Spleen (tissue), 11 donors: Measurements from ENCODE around the gene NR2F6. TPM values are rescaled to one million over a fixed set of nuclear protein-coding genes. Genes with fewer than 3 reads are reported as not detected.

Experiments used
- DNase-seq: peaks from one replicate; pipeline ENCODE4 v3.0.0-alpha.2; 2020
- H3K27ac ChIP-seq, 8 donors: fragments of 200-600 bp; sonication (generic) in 7 of 8; 1 replicate in 4 of 8; 2 replicates in 4 of 8; pipeline versions ENCODE4 v1.5.0 to v1.8.0; 2016 to 2021; ENCODE audit warnings: inconsistent platforms in 4 of 8, mild to moderate bottlenecking in 4 of 8, moderate library complexity in 1 of 8
- H3K27me3 ChIP-seq, 7 donors: fragments of 200-600 bp; sonication (generic) in 6 of 7; replicated peaks in 1 of 7; 1 replicate in 4 of 7; 2 replicates in 3 of 7; pipeline versions ENCODE4 v1.5.0 to v1.8.0; 2016 to 2021; ENCODE audit warnings: inconsistent platforms in 3 of 7, mild to moderate bottlenecking in 1 of 7
- H3K36me3 ChIP-seq, 6 donors: fragments of 200-600 bp; sonication (generic) in 5 of 6; 1 replicate in 4 of 6; 2 replicates in 2 of 6; pipeline versions ENCODE4 v1.5.0 to v1.8.0; 2016 to 2021; ENCODE audit warnings: inconsistent platforms in 2 of 6
- H3K4me1 ChIP-seq, 6 donors: fragments of 200-600 bp; sonication (generic) in 5 of 6; 1 replicate in 3 of 6; 2 replicates in 3 of 6; pipeline versions ENCODE4 v1.5.0 to v1.8.0; 2016 to 2021; ENCODE audit warnings: inconsistent platforms in 3 of 6
- H3K4me3 ChIP-seq, 8 donors: fragments of 200-600 bp; sonication (generic) in 7 of 8; 1 replicate in 4 of 8; 2 replicates in 4 of 8; pipeline versions ENCODE4 v1.5.0 to v1.8.0; 2016 to 2021; ENCODE audit warnings: inconsistent platforms in 4 of 8, mild to moderate bottlenecking in 4 of 8, moderate library complexity in 2 of 8
- H3K9me3 ChIP-seq, 8 donors: fragments of 200-600 bp; sonication (generic) in 7 of 8; 1 replicate in 4 of 8; 2 replicates in 4 of 8; pipeline versions ENCODE4 v1.5.0 to v1.8.0; 2016 to 2021; ENCODE audit warnings: inconsistent platforms in 4 of 8
- POLR2A ChIP-seq, 3 donors: fragments of 450-650 bp; IDR thresholded peaks; one replicate each; pipeline ENCODE4 v1.5.1; 2017; ENCODE audit warnings: antibody characterized with exemption in 3 of 3, mild to moderate bottlenecking in 1 of 3
- POLR2AphosphoS5 ChIP-seq, 3 donors: sonication (generic); formaldehyde crosslinking; IDR thresholded peaks; one replicate each; pipeline ENCODE4 v1.5.1; 2017; ENCODE audit warnings: antibody characterized with exemption in 3 of 3
- WGBS, 5 donors: extraction: QIAGEN DNeasy Blood & Tissue Kit in 3 of 5; methylation state at CpG; one replicate each; pipeline versions ENCODE4 v1.1.5 to v1.1.7; 2013 to 2018; 5-methylcytosine and 5-hydroxymethylcytosine counted together
- intact Hi-C: fragments of 100-400 bp; cut with DNase I; formaldehyde crosslinking; loops from one replicate; pipeline ENCODE4 v1.15.0; 2023; ENCODE audit warnings: low total_unique reads
- polyA plus RNA-seq, 3 donors: library from polyadenylated mRNA; stranded (reverse); fragments of 200-250 nt; gene quantifications; one replicate each; pipeline ENCODE4 v1.2.1, GENCODE V29; 2013
- total RNA-seq, 7 donors: library from RNA; depleted of rRNA in 3 of 7; stranded (reverse); fragments of >200 nt in 3 of 7; fragmentation: NEBNext Ultra II Directional in 4 of 7; extraction: Animal tissue kit (Norgen Biotek cat#: 25700) in 4 of 7; gene quantifications; one replicate each; pipeline versions ENCODE4 v1.1.0 to v1.2.1, GENCODE V29; 2016 to 2021
- TF ChIP-seq, protein P1 (sequence below), 11 experiments: fragments of 200-600 bp in 7 of 11; fragments of 450-650 bp in 4 of 11; sonication (generic) in 4 of 11; IDR thresholded peaks in 8 of 11; conservative IDR thresholded peaks in 3 of 11; 1 replicate in 7 of 11; 2 replicates in 4 of 11; pipeline versions ENCODE4 v1.4.0 to v1.8.0; 2016 to 2021; ENCODE audit warnings: antibody characterized with exemption in 11 of 11, inconsistent platforms in 4 of 11, mild to moderate bottlenecking in 1 of 11
- donor health status: healthy with polysubstance abuse.
- donor health status: DM: no; HTN: no; CAD: no; lungs with moderate emphysema.
- donor health status: DM: no; HTN: no; CAD: no.
- donor health status: Bipolar disorder and iron deficiency.
- donor health status: healthy.
- donor health status: DM: no; HTN: no; CAD: no.
- donor health status: DM: yes; HTN: yes; CAD: no.

The NR2F6 gene
- total and polyA plus RNA-seq, 10 donors: 6.6 to 15.0 (median 13.0) TPM

DNA sequence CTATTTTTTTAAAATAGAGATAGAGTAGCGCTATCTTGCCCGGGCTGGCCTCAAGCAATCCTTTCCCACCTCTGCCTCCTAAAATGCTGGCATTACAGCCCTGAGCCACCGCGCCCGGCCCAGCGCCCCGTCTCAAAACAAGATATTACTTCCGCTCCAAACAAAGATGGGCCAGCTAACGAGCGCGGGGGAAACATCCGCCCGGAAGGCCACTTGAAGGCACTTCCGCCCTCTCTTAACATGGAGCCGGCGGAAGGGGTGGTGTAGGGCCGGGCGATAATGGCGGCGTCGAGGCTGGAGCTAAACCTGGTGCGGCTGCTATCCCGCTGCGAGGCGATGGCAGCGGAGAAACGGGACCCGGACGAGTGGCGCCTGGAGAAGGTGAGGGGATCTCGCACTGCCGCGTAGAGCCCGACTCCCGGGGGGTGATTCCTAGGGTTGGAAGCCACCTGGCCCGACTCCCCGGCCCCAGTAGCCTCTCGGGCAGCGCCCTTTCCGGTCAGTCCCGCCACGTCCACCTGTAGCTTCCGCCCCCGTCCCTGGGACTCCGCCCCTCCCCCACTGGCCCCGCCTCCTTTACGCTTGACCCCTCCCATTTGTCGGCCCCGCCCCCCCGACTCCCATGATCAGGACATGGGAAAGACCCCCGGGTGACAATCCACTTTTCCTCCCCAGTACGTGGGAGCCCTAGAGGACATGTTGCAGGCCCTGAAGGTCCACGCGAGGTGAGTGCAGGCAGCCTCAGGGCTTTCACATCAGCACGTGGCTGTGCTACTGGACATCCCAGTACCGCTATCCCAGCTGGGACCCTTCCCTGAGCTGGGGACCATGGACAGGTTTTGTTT is 30.4 kb downstream of the NR2F6 start, which contains the start of gene USE1:
TSS of gene USE1 (plus strand) at position 231 of the 845 bp plus-strand sequence. CDS start at position 280, 49 bp downstream.
- H3K27ac ChIP-seq: peak within 1 kb of the TSS; percentile 86 to 98 (median 96)
- no peaks in the 10 kb centered on the region for H3K27me3 ChIP-seq
- WGBS, 5 donors: 3 to 8% (median 5%) methylated on average over 26 to 56 of the region's 56 CpGs

DNA sequence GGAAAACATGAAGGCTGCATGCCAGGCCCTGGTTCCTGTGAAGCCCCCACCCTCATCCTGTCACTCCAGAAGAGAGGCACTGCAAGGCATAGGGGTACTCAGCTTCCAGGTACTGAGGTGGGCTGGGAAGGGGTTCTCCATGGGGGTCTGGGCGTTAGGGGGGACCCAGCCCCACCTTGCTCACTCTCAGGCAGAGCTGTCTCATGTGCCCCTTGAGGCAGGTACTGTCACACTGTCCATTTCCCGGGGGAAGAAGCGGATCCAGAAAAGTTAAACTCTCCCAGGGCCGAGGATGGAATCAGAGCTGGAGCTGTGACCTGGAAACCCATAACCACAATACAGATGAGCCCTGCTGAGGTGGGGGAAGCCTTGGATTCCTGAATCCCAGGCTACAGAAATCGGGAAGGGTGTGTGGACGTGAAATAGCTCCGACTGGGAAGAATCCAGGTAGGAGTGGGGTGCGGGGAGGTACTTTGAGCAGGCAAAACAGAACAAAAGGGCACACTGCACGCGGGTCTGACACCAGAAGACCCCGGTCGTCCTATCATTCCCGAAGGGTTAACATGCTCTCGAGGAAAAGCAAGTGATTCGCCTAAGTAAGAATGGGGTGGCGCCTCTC is 31.1 kb downstream of the NR2F6 start:
- Histone ChIP-seq H3K36me3 (peaks cover 0 to 81% (median 59%) of the 10 kb centered on the region in 6 donors), H3K4me1 (peaks cover 4 to 24% (median 19%) of the 10 kb centered on the region in 6 donors), H3K9me3 (no peaks in the 10 kb centered on the region), H3K27ac (peak overlapping the region; percentile 86 to 98 (median 96)), H3K4me3 (peak overlapping the region; percentile 58 to 83 (median 64)), H3K27me3 (no peaks in the 10 kb centered on the region)
- no peak for TF ChIP-seq POLR2A (IDR thresholded peaks at IDR 0.05)
- TF ChIP-seq POLR2AphosphoS5 (IDR thresholded peaks at IDR 0.05): no peak
- TF ChIP-seq, protein P1, sequence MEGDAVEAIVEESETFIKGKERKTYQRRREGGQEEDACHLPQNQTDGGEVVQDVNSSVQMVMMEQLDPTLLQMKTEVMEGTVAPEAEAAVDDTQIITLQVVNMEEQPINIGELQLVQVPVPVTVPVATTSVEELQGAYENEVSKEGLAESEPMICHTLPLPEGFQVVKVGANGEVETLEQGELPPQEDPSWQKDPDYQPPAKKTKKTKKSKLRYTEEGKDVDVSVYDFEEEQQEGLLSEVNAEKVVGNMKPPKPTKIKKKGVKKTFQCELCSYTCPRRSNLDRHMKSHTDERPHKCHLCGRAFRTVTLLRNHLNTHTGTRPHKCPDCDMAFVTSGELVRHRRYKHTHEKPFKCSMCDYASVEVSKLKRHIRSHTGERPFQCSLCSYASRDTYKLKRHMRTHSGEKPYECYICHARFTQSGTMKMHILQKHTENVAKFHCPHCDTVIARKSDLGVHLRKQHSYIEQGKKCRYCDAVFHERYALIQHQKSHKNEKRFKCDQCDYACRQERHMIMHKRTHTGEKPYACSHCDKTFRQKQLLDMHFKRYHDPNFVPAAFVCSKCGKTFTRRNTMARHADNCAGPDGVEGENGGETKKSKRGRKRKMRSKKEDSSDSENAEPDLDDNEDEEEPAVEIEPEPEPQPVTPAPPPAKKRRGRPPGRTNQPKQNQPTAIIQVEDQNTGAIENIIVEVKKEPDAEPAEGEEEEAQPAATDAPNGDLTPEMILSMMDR (IDR thresholded peaks at IDR 0.05 in 8 of 11, conservative IDR thresholded peaks at IDR 0.05 in 3 of 11): peak in 1 of 11 experiments; percentile 20
- intact Hi-C loops: no loop called here
- WGBS, 5 donors: 27 to 37% (median 36%) methylated on average over 15 to 16 of the region's 16 CpGs
- DNase-seq: peak; percentile 75

More for the DNA sequence above, 30.4 kb downstream of the NR2F6 start, which contains the start of gene USE1:
- peak; percentile 97 for DNase-seq
- Histone ChIP-seq H3K9me3 (no peaks in the 10 kb centered on the region), H3K36me3 (peaks cover 0 to 78% (median 54%) of the 10 kb centered on the region in 6 donors), H3K4me1 (peaks cover 4 to 21% (median 17%) of the 10 kb centered on the region in 6 donors), H3K4me3 (peak within 1 kb of the TSS; percentile 58 to 83 (median 64))
- intact Hi-C loops: no loop called here
- peak in 1 of 3 donors; percentile 41 for TF ChIP-seq POLR2A (IDR thresholded peaks at IDR 0.05)
- peak; percentile 91 to 95 (median 94) for TF ChIP-seq POLR2AphosphoS5 (IDR thresholded peaks at IDR 0.05)
- TF ChIP-seq, protein P1 (IDR thresholded peaks at IDR 0.05 in 8 of 11, conservative IDR thresholded peaks at IDR 0.05 in 3 of 11): peak in 1 of 11 experiments; percentile 16

DNA sequence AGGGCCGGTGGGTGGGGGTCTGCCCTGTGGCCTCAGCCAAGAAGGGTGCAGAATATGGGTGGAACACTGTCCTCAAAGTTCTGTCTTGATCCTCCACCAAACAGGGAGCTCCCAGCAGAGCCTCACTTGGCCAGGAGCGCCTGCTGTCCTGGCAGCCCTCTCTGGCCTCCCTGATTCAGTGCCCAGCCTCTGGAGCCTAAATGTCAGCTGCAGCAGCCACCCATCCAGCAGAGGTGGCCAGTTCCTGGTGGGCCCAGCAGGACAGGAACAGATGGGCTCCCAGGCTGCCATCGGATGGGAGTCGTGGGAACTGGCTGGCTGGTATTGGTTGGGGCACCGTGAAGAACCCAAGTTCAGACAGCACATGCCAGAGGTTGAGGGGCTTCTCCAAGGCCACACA is 32.4 kb downstream of the NR2F6 start:
- intact Hi-C loops: no loop called here
- H3K36me3 ChIP-seq: peaks cover 0 to 81% (median 62%) of the 10 kb centered on the region in 6 donors
- no peaks in the 10 kb centered on the region for H3K9me3 ChIP-seq
- WGBS, 5 donors: 85 to 91% (median 86%) methylated on average over 3 to 5 of the region's 5 CpGs
- no peaks in the 10 kb centered on the region for H3K27me3 ChIP-seq
- peak overlapping the region in 1 of 8 donors; percentile 28 for H3K27ac ChIP-seq
- DNase-seq: peak; percentile 72
- H3K4me3 ChIP-seq: no peak overlapping the region
- H3K4me1 ChIP-seq: peaks cover 4 to 24% (median 20%) of the 10 kb centered on the region in 6 donors
- no peak for TF ChIP-seq POLR2A (IDR thresholded peaks at IDR 0.05)
- TF ChIP-seq, protein P1 (IDR thresholded peaks at IDR 0.05 in 8 of 11, conservative IDR thresholded peaks at IDR 0.05 in 3 of 11): no peak
- TF ChIP-seq POLR2AphosphoS5 (IDR thresholded peaks at IDR 0.05): peak in 2 of 3 donors; percentile 12 to 59
